Progenitor cell of endocrine pancreas (in vitro differentiated cells): ENCODE data around the gene KIR2DL1. TPM values are rescaled to one million over a fixed set of nuclear protein-coding genes. Genes with fewer than 3 reads are reported as not detected.
"Not testable (repeated sequence)": the region's sequence is repeated elsewhere in the genome, so short reads cannot be mapped to it uniquely, and the experiment has no call there.

Source experiments
- DNase-seq: peaks from one replicate; pipeline ENCODE4 v3.0.0; 2021; ENCODE audit warnings: low spot score; ENCODE audit not compliant: unreplicated experiment
- H3K27ac Mint-ChIP-seq: 2 replicates; pipeline ENCODE4 v1.8.0; 2021; ENCODE audit warnings: mild to moderate bottlenecking, moderate library complexity, mixed read lengths
- H3K27me3 Mint-ChIP-seq: 2 replicates; pipeline ENCODE4 v1.8.0; 2021; ENCODE audit warnings: mixed read lengths
- H3K36me3 Mint-ChIP-seq: 2 replicates; pipeline ENCODE4 v1.8.0; 2022; ENCODE audit warnings: mixed read lengths; ENCODE audit not compliant: insufficient read depth
- H3K4me1 Mint-ChIP-seq: 2 replicates; pipeline ENCODE4 v1.8.0; 2021; ENCODE audit warnings: low read depth, mixed read lengths
- H3K4me3 Mint-ChIP-seq: 2 replicates; pipeline ENCODE4 v1.8.0; 2021; ENCODE audit warnings: low read depth, mild to moderate bottlenecking, moderate library complexity, mixed read lengths
- H3K9me3 Mint-ChIP-seq: 2 replicates; pipeline ENCODE4 v1.8.0; 2021; ENCODE audit warnings: low read depth, mixed read lengths
- CTCF ChIP-seq: fragments of 200-600 bp; sonication (generic); IDR thresholded peaks from one replicate; pipeline ENCODE4 v1.5.0; 2021; ENCODE audit warnings: antibody characterized with exemption, mild to moderate bottlenecking; ENCODE audit not compliant: unreplicated experiment
- total RNA-seq: library from RNA; stranded (reverse); gene quantifications from 2 replicates; pipeline ENCODE4 v1.2.1, GENCODE V29; 2021

Gene KIR2DL1
- total RNA-seq, 1 donor from 2014 or later = not detected

DNA sequence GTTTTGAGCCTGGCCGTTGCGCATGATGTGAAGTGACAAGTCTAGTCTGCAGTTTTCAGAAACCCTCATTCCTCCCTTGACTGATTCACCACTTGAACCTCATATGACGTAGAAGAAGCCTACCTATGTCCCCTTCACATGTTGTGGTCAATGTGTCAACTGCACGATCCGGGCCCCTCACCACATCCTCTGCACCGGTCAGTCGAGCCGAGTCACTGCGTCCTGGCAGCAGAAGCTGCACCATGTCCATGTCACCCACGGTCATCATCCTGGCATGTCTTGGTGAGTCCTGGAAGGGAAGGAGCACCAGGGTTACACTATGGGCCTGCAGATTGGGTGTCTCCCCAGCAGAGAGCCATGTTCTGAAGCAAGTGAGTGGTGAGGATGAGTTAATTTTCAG lies 33.8 kb downstream of the KIR2DL1 start, which contains the start of gene KIR2DL4:
Gene KIR2DL4 (plus strand): TSS at position 201 of the 400 bp plus-strand sequence. CDS start 42 bp downstream, at position 243.
- no peak for TF ChIP-seq CTCF
- Mint-ChIP-seq H3K36me3 (peaks cover 1% of the 10 kb centered on the region), H3K4me3 (no peak within 1 kb of the TSS), H3K4me1 (no peaks in the 10 kb centered on the region), H3K27ac (no peak within 1 kb of the TSS), H3K9me3 (peaks cover 58% of the 10 kb centered on the region), H3K27me3 (no peaks in the 10 kb centered on the region)
- DNase-seq = no peak

- H3K4me3 Mint-ChIP-seq = no peak overlapping the region
- H3K27ac Mint-ChIP-seq = no peak overlapping the region
- DNase-seq = no peak
- no peak for TF ChIP-seq CTCF
- peaks cover 1% of the 10 kb centered on the region for H3K36me3 Mint-ChIP-seq
- H3K4me1 Mint-ChIP-seq = no peaks in the 10 kb centered on the region
- H3K27me3 Mint-ChIP-seq = no peaks in the 10 kb centered on the region
- H3K9me3 Mint-ChIP-seq = peaks cover 58% of the 10 kb centered on the region
Measured at GRCh38 chr19:54804101-54804500, 34.5 kb downstream of the KIR2DL1 start.

DNA sequence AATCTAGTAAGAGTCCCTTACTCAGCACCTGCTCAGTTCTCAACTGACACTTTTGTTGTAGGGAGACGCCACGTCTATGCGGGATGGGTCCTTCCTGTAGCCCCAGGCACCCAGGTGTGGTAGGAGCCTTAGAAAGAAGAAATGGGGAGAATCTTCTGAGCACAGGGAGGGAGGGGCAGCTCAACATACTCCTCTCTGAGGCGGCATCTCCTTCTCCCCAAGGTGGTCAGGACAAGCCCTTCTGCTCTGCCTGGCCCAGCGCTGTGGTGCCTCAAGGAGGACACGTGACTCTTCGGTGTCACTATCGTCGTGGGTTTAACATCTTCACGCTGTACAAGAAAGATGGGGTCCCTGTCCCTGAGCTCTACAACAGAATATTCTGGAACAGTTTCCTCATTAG lies 35.0 kb downstream of the KIR2DL1 start:
- Mint-ChIP-seq H3K27ac (no peak overlapping the region), H3K36me3 (peaks cover 2% of the 10 kb centered on the region), H3K9me3 (peaks cover 56% of the 10 kb centered on the region), H3K27me3 (no peaks in the 10 kb centered on the region), H3K4me3 (no peak overlapping the region), H3K4me1 (no peaks in the 10 kb centered on the region)
- no peak for DNase-seq
- no peak for TF ChIP-seq CTCF

- no peak for DNase-seq
- Mint-ChIP-seq H3K4me3 (no peak overlapping the region), H3K4me1 (no peaks in the 10 kb centered on the region), H3K27ac (no peak overlapping the region), H3K36me3 (peaks cover 3% of the 10 kb centered on the region), H3K9me3 (peaks cover 64% of the 10 kb centered on the region), H3K27me3 (no peaks in the 10 kb centered on the region)
- no peak for TF ChIP-seq CTCF
Measured at GRCh38 chr19:54805665-54806515, 36.3 kb downstream of the KIR2DL1 start.

GRCh38 chr19:54806516-54806838 lies 36.9 kb downstream of the KIR2DL1 start:
- no peaks in the 10 kb centered on the region for H3K27me3 Mint-ChIP-seq
- no peak overlapping the region for H3K4me3 Mint-ChIP-seq
- peaks cover 3% of the 10 kb centered on the region for H3K36me3 Mint-ChIP-seq
- no peak for DNase-seq
- H3K4me1 Mint-ChIP-seq = no peaks in the 10 kb centered on the region
- peaks cover 60% of the 10 kb centered on the region for H3K9me3 Mint-ChIP-seq
- H3K27ac Mint-ChIP-seq = no peak overlapping the region
- TF ChIP-seq CTCF = no peak

DNA sequence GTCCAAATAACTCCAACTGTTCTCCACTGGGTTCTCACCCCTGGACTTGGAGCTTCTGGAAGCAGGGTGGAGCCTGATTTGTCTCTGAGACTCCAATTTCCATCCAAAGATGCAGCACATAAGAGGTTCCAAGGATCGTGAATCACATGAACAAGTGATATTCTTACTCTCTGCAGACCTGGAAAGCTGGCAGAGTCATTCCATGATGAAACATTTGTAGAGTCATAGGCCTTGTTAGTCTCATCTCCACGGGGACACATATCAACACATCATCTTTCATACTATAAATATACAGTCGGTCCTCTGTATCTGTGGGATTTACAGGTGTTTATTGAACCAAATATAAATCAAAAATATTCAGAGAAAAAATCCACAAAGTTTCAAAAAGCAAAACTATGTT lies 45.0 kb downstream of the KIR2DL1 start:
- not testable (repeated sequence) for H3K36me3 Mint-ChIP-seq, H3K4me3 Mint-ChIP-seq, H3K27ac Mint-ChIP-seq, DNase-seq, H3K27me3 Mint-ChIP-seq, H3K4me1 Mint-ChIP-seq
- peaks cover 67% of the 10 kb centered on the region for H3K9me3 Mint-ChIP-seq

GRCh38 chr19:54816251-54816650 lies 46.7 kb downstream of the KIR2DL1 start, which contains the start of gene KIR3DL1:
KIR3DL1 (plus strand) TSS chr19:54816468.
- H3K9me3 Mint-ChIP-seq = peaks cover 71% of the 10 kb centered on the region
- H3K4me3 Mint-ChIP-seq, DNase-seq, H3K4me1 Mint-ChIP-seq, H3K27ac Mint-ChIP-seq, H3K27me3 Mint-ChIP-seq, H3K36me3 Mint-ChIP-seq: not testable (repeated sequence)
